ENCODE results near the gene SUN3.
A peak's percentile ranks its signal among the peaks of the same experiment; 100 is the strongest.
"Not testable (repeated sequence)": the region's sequence is repeated elsewhere in the genome, so short reads cannot be mapped to it uniquely, and the experiment has no call there.

SUN3 gene

GRCh38 chr7:47988496-47989386 is 40.2 kb downstream of the SUN3 start:
- DNase-seq (ENCODE audit: low read depth) = no peak
- no peak overlapping the region for H3K4me3 ChIP-seq (ENCODE audit: low read depth, low read length)

- no peak overlapping the region for H3K4me3 ChIP-seq (ENCODE audit: low read depth, low read length)
- DNase-seq (ENCODE audit: low read depth) = no peak
These were observed 46.3 kb downstream of the SUN3 start for GRCh38 chr7:47982610-47983009.

GRCh38 chr7:47980648-47981047 is 48.3 kb downstream of the SUN3 start:
- not testable (repeated sequence) for H3K4me3 ChIP-seq (ENCODE audit: low read depth, low read length); DNase-seq (ENCODE audit: low read depth)

GRCh38 chr7:47979832-47980181 is 49.1 kb downstream of the SUN3 start:
- no peak for DNase-seq (ENCODE audit: low read depth)
- peak overlapping the region; percentile 61 for H3K4me3 ChIP-seq (ENCODE audit: low read depth, low read length)

GRCh38 chr7:47979145-47979831 is 49.6 kb downstream of the SUN3 start, which contains the start of gene HUS1:
Gene HUS1 (minus strand): TSS chr7:47979615. CDS start chr7:47979519, 96 bp downstream.
- peak; percentile 43 for DNase-seq (ENCODE audit: low read depth)

GRCh38 chr7:47978790-47979144 is 50.1 kb downstream of the SUN3 start:
- no peak for DNase-seq (ENCODE audit: low read depth)
- H3K4me3 ChIP-seq (ENCODE audit: low read depth, low read length) = peak overlapping the region; percentile 61

More at GRCh38 chr7:47979145-47979831, 49.6 kb downstream of the SUN3 start, which contains the start of gene HUS1:
- H3K4me3 ChIP-seq (ENCODE audit: low read depth, low read length) = peak within 1 kb of the TSS; percentile 61

GRCh38 chr7:47973739-47974138 is 55.2 kb downstream of the SUN3 start:
- DNase-seq (ENCODE audit: low read depth) = no peak
- no peak overlapping the region for H3K4me3 ChIP-seq (ENCODE audit: low read depth, low read length)

- DNase-seq (ENCODE audit: low read depth) = no peak
These were observed 58.1 kb downstream of the SUN3 start for GRCh38 chr7:47970761-47971160.

GRCh38 chr7:47968847-47969774 is 59.8 kb downstream of the SUN3 start:
- no peak overlapping the region for H3K4me3 ChIP-seq (ENCODE audit: low read depth, low read length)
- DNase-seq (ENCODE audit: low read depth) = no peak

More at GRCh38 chr7:47970761-47971160, 58.1 kb downstream of the SUN3 start:
- no peak overlapping the region for H3K4me3 ChIP-seq (ENCODE audit: low read depth, low read length)

- no peak for DNase-seq (ENCODE audit: low read depth)
- H3K4me3 ChIP-seq (ENCODE audit: low read depth, low read length) = no peak overlapping the region
These were observed 61.2 kb downstream of the SUN3 start for GRCh38 chr7:47967708-47968107.

GRCh38 chr7:47967123-47967522 is 61.8 kb downstream of the SUN3 start:
- DNase-seq (ENCODE audit: low read depth) = no peak
- H3K4me3 ChIP-seq (ENCODE audit: low read depth, low read length) = no peak overlapping the region

GRCh38 chr7:47965456-47965855 is 63.5 kb downstream of the SUN3 start:
- no peak for DNase-seq (ENCODE audit: low read depth)
- no peak overlapping the region for H3K4me3 ChIP-seq (ENCODE audit: low read depth, low read length)

GRCh38 chr7:47962262-47962661 is 66.6 kb downstream of the SUN3 start:
- DNase-seq (ENCODE audit: low read depth) = no peak
- no peak overlapping the region for H3K4me3 ChIP-seq (ENCODE audit: low read depth, low read length)

GRCh38 chr7:47957156-47957555 is 71.8 kb downstream of the SUN3 start:
- H3K4me3 ChIP-seq (ENCODE audit: low read depth, low read length) = no peak overlapping the region
- no peak for DNase-seq (ENCODE audit: low read depth)

GRCh38 chr7:47956220-47956619 is 72.7 kb downstream of the SUN3 start:
- DNase-seq (ENCODE audit: low read depth) = no peak

GRCh38 chr7:47954231-47954911 is 74.5 kb downstream of the SUN3 start:
- no peak for DNase-seq (ENCODE audit: low read depth)
- H3K4me3 ChIP-seq (ENCODE audit: low read depth, low read length) = no peak overlapping the region

More at GRCh38 chr7:47956220-47956619, 72.7 kb downstream of the SUN3 start:
- H3K4me3 ChIP-seq (ENCODE audit: low read depth, low read length) = no peak overlapping the region

GRCh38 chr7:47953822-47954221 is 75.1 kb downstream of the SUN3 start:
- DNase-seq (ENCODE audit: low read depth) = no peak
- no peak overlapping the region for H3K4me3 ChIP-seq (ENCODE audit: low read depth, low read length)

GRCh38 chr7:47952224-47952623 is 76.7 kb downstream of the SUN3 start:
- no peak overlapping the region for H3K4me3 ChIP-seq (ENCODE audit: low read depth, low read length)
- no peak for DNase-seq (ENCODE audit: low read depth)

- no peak for DNase-seq (ENCODE audit: low read depth)
- no peak overlapping the region for H3K4me3 ChIP-seq (ENCODE audit: low read depth, low read length)
These were observed 77.5 kb downstream of the SUN3 start for GRCh38 chr7:47951374-47951773.
